Caco-2 (cell line): ENCODE data around the gene WNT10A. TPM values are rescaled to one million over a fixed set of nuclear protein-coding genes. Genes with fewer than 3 reads are reported as not detected.

ENCODE experiments used
- BruUV-seq: library from RNA; stranded (reverse); fragments of 400-500 nt; replicated peaks from 2 replicates; lab custom pipeline; 2021; lab: Mats Ljungman, UMichigan
- CTCF ChIA-PET: fragments of 300-600 bp; sonication (Branson Sonifier 250); formaldehyde crosslinking; loops from one replicate; lab custom pipeline; 2022; ENCODE audit warnings: antibody characterized with exemption; lab: Charles Lee
- POLR2A ChIA-PET: fragments of 300-600 bp; sonication (Branson Sonifier 250); formaldehyde crosslinking; loops from one replicate; lab custom pipeline; 2022; ENCODE audit warnings: antibody characterized with exemption; lab: Charles Lee
- DNase-seq, 2 experiments: peaks; one replicate each; pipeline versions ENCODE4 v3.0.0 to v3.0.0-alpha.2; 2020 to 2022
- H3K27me3 ChIP-seq: replicated peaks from 2 replicates; pipeline ENCODE4 v1.6.0; 2011; ENCODE audit warnings: low read length; ENCODE audit not compliant: control insufficient read depth, insufficient read depth
- H3K36me3 ChIP-seq: 2 replicates; pipeline ENCODE4 v1.5.1; 2011; ENCODE audit warnings: low read length; ENCODE audit not compliant: control insufficient read depth, insufficient read depth
- H3K4me1 ChIP-seq: fragments of 250-450 bp; sonication (Bioruptor Pico); 2 replicates; pipeline ENCODE4 v1.5.1; 2020; ENCODE audit warnings: mild to moderate bottlenecking
- H3K4me3 ChIP-seq: 2 replicates; pipeline ENCODE4 v1.5.1; 2011; ENCODE audit warnings: low read depth, mild to moderate bottlenecking, control low read depth, low read length
- H3K9me3 ChIP-seq: fragments of 250-450 bp; sonication (Bioruptor Pico); 2 replicates; pipeline ENCODE4 v1.5.1; 2020; ENCODE audit warnings: mild to moderate bottlenecking, moderate library complexity
- H3K27ac Mint-ChIP-seq: one replicate; pipeline ENCODE4 v1.8.0; 2022; ENCODE audit warnings: mixed read lengths; ENCODE audit not compliant: unreplicated experiment
- H3K27me3 Mint-ChIP-seq: one replicate; pipeline ENCODE4 v1.8.0; 2022; ENCODE audit warnings: mixed read lengths; ENCODE audit not compliant: insufficient read depth, unreplicated experiment
- H3K36me3 Mint-ChIP-seq: one replicate; pipeline ENCODE4 v1.8.0; 2022; ENCODE audit warnings: mild to moderate bottlenecking, mixed read lengths; ENCODE audit not compliant: insufficient read depth, unreplicated experiment
- H3K4me1 Mint-ChIP-seq: one replicate; pipeline ENCODE4 v1.8.0; 2022; ENCODE audit warnings: low read depth, mixed read lengths; ENCODE audit not compliant: unreplicated experiment
- H3K4me3 Mint-ChIP-seq: one replicate; pipeline ENCODE4 v1.8.0; 2022; ENCODE audit warnings: mild to moderate bottlenecking, moderate library complexity, mixed read lengths; ENCODE audit not compliant: unreplicated experiment
- H3K9me3 Mint-ChIP-seq: one replicate; pipeline ENCODE4 v1.8.0; 2022; ENCODE audit warnings: mixed read lengths; ENCODE audit not compliant: unreplicated experiment
- CTCF ChIP-seq, 2 experiments: fragments of 200-600 bp in 1 of 2; IDR thresholded peaks; 1 replicate in 1 of 2; 2 replicates in 1 of 2; pipeline versions ENCODE4 v1.5.1 to v1.8.0; 2011 to 2022; ENCODE audit warnings: antibody characterized with exemption in 1 of 2, control low read depth in 1 of 2, inconsistent platforms in 1 of 2, low read depth in 1 of 2, low read length in 1 of 2, mild to moderate bottlenecking in 1 of 2, moderate library complexity in 1 of 2; ENCODE audit not compliant: insufficient read depth in 1 of 2, severe bottlenecking in 1 of 2, unreplicated experiment in 1 of 2
- intact Hi-C: fragments of 100-400 bp; cut with micrococcal nuclease; formaldehyde crosslinking; loops from one replicate; pipeline ENCODE4 v1.10.0; 2022; ENCODE audit not compliant: unreplicated experiment
- total RNA-seq: library from RNA; stranded (reverse); gene quantifications from 2 replicates; pipeline ENCODE4 v1.2.3, GENCODE V29; 2022

WNT10A gene
- total RNA-seq, 1 experiment from 2014 or later, result 1.2 TPM

- no peak overlapping the region for H3K27ac Mint-ChIP-seq
- no peak for TF ChIP-seq CTCF (IDR thresholded peaks at IDR 0.05; ENCODE audit: insufficient read depth in 1 of 2, low read depth in 1 of 2, low read length in 1 of 2, severe bottlenecking in 1 of 2, unreplicated experiment in 1 of 2)
- peaks cover 10% of the 10 kb centered on the region for H3K4me1 Mint-ChIP-seq
- peaks cover 10% of the 10 kb centered on the region for H3K36me3 Mint-ChIP-seq
- Histone ChIP-seq H3K27me3 (no peaks in the 10 kb centered on the region), H3K9me3 (no peaks in the 10 kb centered on the region), H3K4me1 (peaks cover 5% of the 10 kb centered on the region; the same call in 1 of the 2 replicates), H3K36me3 (no peaks in the 10 kb centered on the region), H3K4me3 (no peak overlapping the region)
- peaks cover 12% of the 10 kb centered on the region for H3K27me3 Mint-ChIP-seq
- peaks cover 9% of the 10 kb centered on the region for H3K9me3 Mint-ChIP-seq
- no TSS peak for BruUV-seq
- intact Hi-C loops, result no loop called here
- CTCF ChIA-PET, result interaction anchor here (0.5 kb wide), 1 partner anchor 57 kb away, joined by 3 read pairs; no protein-coding TSS in a partner anchor
- no peak overlapping the region for H3K4me3 Mint-ChIP-seq
- POLR2A ChIA-PET, result no interaction called here
- DNase-seq, result no peak
These were observed 23.5 kb downstream of the WNT10A start for GRCh38 chr2:218904176-218904575.

GRCh38 chr2:218908721-218909619 is 28.3 kb downstream of the WNT10A start:
- POLR2A ChIA-PET, result interaction anchor here (0.5 to 1.6 kb wide), 5 partner anchors 11 to 479 kb away, joined by 3 to 13 read pairs (median 4); partner anchors contain the start of genes CDK5R2 and DNPEP
- peaks cover 12% of the 10 kb centered on the region for H3K36me3 Mint-ChIP-seq
- no peak for TF ChIP-seq CTCF (IDR thresholded peaks at IDR 0.05; ENCODE audit: insufficient read depth in 1 of 2, low read depth in 1 of 2, low read length in 1 of 2, severe bottlenecking in 1 of 2, unreplicated experiment in 1 of 2)
- peak overlapping the region; percentile 85 for H3K4me3 Mint-ChIP-seq
- CTCF ChIA-PET, result interaction anchor here (0.6 to 4.5 kb wide), 7 partner anchors 11 to 225 kb away, joined by 4 to 45 read pairs (median 5); partner anchors contain the start of gene CDK5R2
- no peaks in the 10 kb centered on the region for H3K9me3 Mint-ChIP-seq
- H3K4me1 Mint-ChIP-seq, result peaks cover 8% of the 10 kb centered on the region
- no peaks in the 10 kb centered on the region for H3K27me3 ChIP-seq
- H3K27me3 Mint-ChIP-seq, result peaks cover 3% of the 10 kb centered on the region
- no peaks in the 10 kb centered on the region for H3K36me3 ChIP-seq
- peak overlapping the region; percentile 84 for H3K27ac Mint-ChIP-seq
- peak; percentile 96 to 97 for DNase-seq
- intact Hi-C loops, result no loop called here
- H3K4me3 ChIP-seq, result peak overlapping the region; percentile 74
- H3K4me1 ChIP-seq, result peaks cover 9% of the 10 kb centered on the region; the same call in 1 of the 2 replicates
- H3K9me3 ChIP-seq, result no peaks in the 10 kb centered on the region
- TSS peak; percentile 72 for BruUV-seq

GRCh38 chr2:218910741-218911140 is 30.1 kb downstream of the WNT10A start:
- POLR2A ChIA-PET, result no interaction called here
- H3K27me3 ChIP-seq, result no peaks in the 10 kb centered on the region
- H3K4me1 ChIP-seq, result peaks cover 9% of the 10 kb centered on the region; the same call in 1 of the 2 replicates
- no peaks in the 10 kb centered on the region for H3K9me3 ChIP-seq
- TF ChIP-seq CTCF (IDR thresholded peaks at IDR 0.05; ENCODE audit: insufficient read depth in 1 of 2, low read depth in 1 of 2, low read length in 1 of 2, severe bottlenecking in 1 of 2, unreplicated experiment in 1 of 2), result no peak
- Mint-ChIP-seq H3K9me3 (no peaks in the 10 kb centered on the region), H3K4me3 (no peak overlapping the region), H3K27me3 (no peaks in the 10 kb centered on the region), H3K36me3 (peaks cover 12% of the 10 kb centered on the region), H3K27ac (no peak overlapping the region), H3K4me1 (peaks cover 8% of the 10 kb centered on the region)
- no TSS peak for BruUV-seq
- CTCF ChIA-PET, result interaction anchor here (1.4 to 4.5 kb wide), 2 partner anchors 12 to 34 kb away, joined by 4 to 45 read pairs; no protein-coding TSS in a partner anchor
- no peak for DNase-seq
- no peaks in the 10 kb centered on the region for H3K36me3 ChIP-seq
- intact Hi-C loops, result no loop called here
- no peak overlapping the region for H3K4me3 ChIP-seq
